ENCODE measurements around the gene TOPBP1.

Gene TOPBP1

GRCh38 chr3:133578548-133579191, 83.1 kb downstream of the TOPBP1 start:
- no peak overlapping the region for H3K27ac ChIP-seq
- no peak for DNase-seq
- intact Hi-C loops (cut with DNase I; ENCODE audit: low total_unique reads) = loop anchor here (5.0 to 10.0 kb wide), 2 partner anchors 229 to 854 kb away; partner anchors contain the start of genes NPHP3 and SRPRB
- peaks cover 27 to 64% (median 40%) of the 10 kb centered on the region in 3 donors for H3K36me3 ChIP-seq
- peaks cover 0 to 77% (median 41%) of the 10 kb centered on the region in 4 donors for H3K4me1 ChIP-seq
- peak; percentile 30 to 34 for TF ChIP-seq CTCF (IDR thresholded peaks at IDR 0.05)
- H3K9me3 ChIP-seq = no peaks in the 10 kb centered on the region
- H3K27me3 ChIP-seq = no peaks in the 10 kb centered on the region
- H3K4me3 ChIP-seq = no peak overlapping the region

- H3K36me3 ChIP-seq = peaks cover 17 to 46% (median 31%) of the 10 kb centered on the region in 3 donors
- TF ChIP-seq CTCF (IDR thresholded peaks at IDR 0.05) = no peak
- intact Hi-C loops (cut with DNase I; ENCODE audit: low total_unique reads) = loop anchor here (5.0 to 10.0 kb wide), 2 partner anchors 231 to 851 kb away; partner anchors contain the start of genes NPHP3 and SRPRB
- no peak for DNase-seq
- no peaks in the 10 kb centered on the region for H3K27me3 ChIP-seq
- H3K27ac ChIP-seq = peak overlapping the region; percentile 7 to 95
- H3K4me3 ChIP-seq = peak overlapping the region; percentile 76 to 87
- no peaks in the 10 kb centered on the region for H3K9me3 ChIP-seq
- H3K4me1 ChIP-seq = peaks cover 0 to 62% (median 49%) of the 10 kb centered on the region in 4 donors
These were observed 85.6 kb downstream of the TOPBP1 start for GRCh38 chr3:133576169-133576568.

- Histone ChIP-seq H3K27me3 (no peaks in the 10 kb centered on the region), H3K27ac (peak overlapping the region; percentile 95 to 97), H3K4me1 (peaks cover 0 to 65% (median 49%) of the 10 kb centered on the region in 4 donors), H3K9me3 (no peaks in the 10 kb centered on the region), H3K4me3 (peak overlapping the region; percentile 76 to 87), H3K36me3 (peaks cover 13 to 41% (median 30%) of the 10 kb centered on the region in 3 donors)
- intact Hi-C loops (cut with DNase I; ENCODE audit: low total_unique reads) = loop anchor here (5.0 to 10.0 kb wide), 2 partner anchors 232 to 850 kb away; partner anchors contain the start of genes NPHP3 and SRPRB
- DNase-seq = no peak
- TF ChIP-seq CTCF (IDR thresholded peaks at IDR 0.05) = no peak
These were observed 86.7 kb downstream of the TOPBP1 start for GRCh38 chr3:133575086-133575485.

DNA sequence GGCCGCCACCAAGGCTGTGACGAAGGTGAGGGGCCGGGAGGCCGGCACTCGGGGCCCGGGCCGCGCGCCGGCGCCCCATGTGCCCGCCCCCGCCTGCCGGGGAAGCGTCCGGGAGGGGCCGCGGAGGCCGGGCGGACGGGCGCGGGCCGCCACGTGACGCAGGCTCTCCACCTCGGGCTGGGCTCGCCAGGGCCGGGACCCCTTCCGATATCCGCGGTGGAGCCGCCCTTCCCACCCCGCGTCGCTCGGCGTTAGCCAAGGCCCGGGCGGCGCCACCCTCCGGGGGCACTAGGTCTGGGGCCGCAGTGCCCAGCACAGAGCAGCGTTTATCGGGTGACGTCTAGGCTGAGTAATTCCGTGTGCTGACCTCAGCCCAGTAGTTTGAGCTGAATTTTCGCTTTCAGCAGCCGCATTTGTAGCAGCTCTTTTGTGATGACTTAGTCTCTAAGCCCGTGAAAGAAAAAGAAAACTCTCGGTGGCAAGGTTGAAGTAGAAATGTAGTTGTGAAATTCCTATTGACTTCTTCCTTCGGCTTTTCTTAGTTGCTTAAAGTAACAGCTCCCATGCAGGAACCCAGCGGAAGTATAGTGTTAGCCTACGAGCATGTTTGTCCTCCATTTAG, 87.4 kb downstream of the TOPBP1 start:
- peak; percentile 65 to 85 for DNase-seq
- Histone ChIP-seq H3K4me3 (peak overlapping the region; percentile 76 to 87), H3K9me3 (no peaks in the 10 kb centered on the region), H3K27me3 (no peaks in the 10 kb centered on the region), H3K4me1 (peaks cover 0 to 67% (median 48%) of the 10 kb centered on the region in 4 donors), H3K27ac (peak overlapping the region; percentile 95 to 97), H3K36me3 (peaks cover 12 to 34% (median 23%) of the 10 kb centered on the region in 3 donors)
- no peak for TF ChIP-seq CTCF (IDR thresholded peaks at IDR 0.05)
- intact Hi-C loops (cut with DNase I; ENCODE audit: low total_unique reads) = loop anchor here (10.0 kb wide), 1 partner anchor 850 kb away; the partner anchor contains the start of gene NPHP3

GRCh38 chr3:133573629-133574194, 88.0 kb downstream of the TOPBP1 start, which contains the start of gene CDV3:
Gene CDV3, plus strand, starts transcription at chr3:133573686. Its CDS starts 359 bp downstream, at chr3:133574045.
- Histone ChIP-seq H3K9me3 (no peaks in the 10 kb centered on the region), H3K4me1 (peaks cover 0 to 63% (median 43%) of the 10 kb centered on the region in 4 donors), H3K36me3 (peaks cover 12 to 29% (median 18%) of the 10 kb centered on the region in 3 donors), H3K27ac (peak within 1 kb of the TSS; percentile 95 to 97), H3K4me3 (peak within 1 kb of the TSS; percentile 76 to 87), H3K27me3 (no peaks in the 10 kb centered on the region)
- intact Hi-C loops (cut with DNase I; ENCODE audit: low total_unique reads) = loop anchor here (10.0 kb wide), 1 partner anchor 849 kb away; the partner anchor contains the start of gene NPHP3
- TF ChIP-seq CTCF (IDR thresholded peaks at IDR 0.05) = no peak
- peak in 1 of 2 donors; percentile 35 for DNase-seq

Data from tibial artery (tissue), 4 donors.